Neural progenitor cell (in vitro differentiated cells): ENCODE measurements around the gene LTN1. TPM values are rescaled to one million over a fixed set of nuclear protein-coding genes. Genes with fewer than 3 reads are reported as not detected.
A peak's percentile ranks its signal among the peaks of the same experiment; 100 is the strongest.

Source experiments
- DNase-seq: peaks from one replicate; pipeline ENCODE4 v3.0.0-alpha.2; 2016; ENCODE audit warnings: low spot score
- H2AFZ ChIP-seq: fragments of 200-600 bp; sonication (generic); replicated peaks from 2 replicates; pipeline ENCODE4 v1.6.1; 2016; ENCODE audit warnings: antibody characterized with exemption
- H3F3A ChIP-seq: fragments of 200-600 bp; sonication (generic); 2 replicates; pipeline ENCODE4 v1.6.1; 2016; ENCODE audit warnings: antibody characterized with exemption, low read depth
- H3K27ac ChIP-seq: fragments of 200-600 bp; sonication (generic); 2 replicates; pipeline ENCODE4 v1.5.1; 2016; ENCODE audit warnings: mild to moderate bottlenecking
- H3K27me3 ChIP-seq: fragments of 200-600 bp; sonication (generic); 2 replicates; pipeline ENCODE4 v1.6.1; 2016; ENCODE audit warnings: mild to moderate bottlenecking, moderate library complexity
- H3K36me3 ChIP-seq: fragments of 200-600 bp; sonication (generic); 2 replicates; pipeline ENCODE4 v1.5.1; 2016
- H3K4me1 ChIP-seq: fragments of 200-600 bp; sonication (generic); 2 replicates; pipeline ENCODE4 v1.6.1; 2016; ENCODE audit warnings: mixed run types
- H3K4me2 ChIP-seq: fragments of 200-600 bp; sonication (generic); 2 replicates; pipeline ENCODE4 v1.6.1; 2016
- H3K4me3 ChIP-seq: fragments of 200-600 bp; sonication (generic); 2 replicates; pipeline ENCODE4 v1.5.1; 2016
- H3K79me2 ChIP-seq: fragments of 200-600 bp; sonication (generic); 2 replicates; pipeline ENCODE4 v1.6.1; 2016; ENCODE audit warnings: low read depth
- H3K9ac ChIP-seq: fragments of 200-600 bp; sonication (generic); 2 replicates; pipeline ENCODE4 v1.6.1; 2016
- H3K9me3 ChIP-seq: fragments of 200-600 bp; sonication (generic); 2 replicates; pipeline ENCODE4 v1.5.1; 2016; ENCODE audit warnings: low read depth
- H4K20me1 ChIP-seq: fragments of 200-600 bp; sonication (generic); 2 replicates; pipeline ENCODE4 v1.6.1; 2016; ENCODE audit warnings: low read depth
- H3K27ac Mint-ChIP-seq: 3 replicates; pipeline ENCODE4 v1.8.0; 2021; ENCODE audit warnings: mixed read lengths
- H3K27me3 Mint-ChIP-seq: 2 replicates; pipeline ENCODE4 v1.8.0; 2022; ENCODE audit warnings: low read depth, mild to moderate bottlenecking, inconsistent platforms, moderate library complexity, mixed read lengths; ENCODE audit not compliant: insufficient read depth
- H3K36me3 Mint-ChIP-seq: 3 replicates; pipeline ENCODE4 v1.8.0; 2021; ENCODE audit warnings: mixed read lengths
- H3K4me1 Mint-ChIP-seq: 3 replicates; pipeline ENCODE4 v1.8.0; 2021; ENCODE audit warnings: mixed read lengths
- H3K4me3 Mint-ChIP-seq: 3 replicates; pipeline ENCODE4 v1.8.0; 2021; ENCODE audit warnings: mild to moderate bottlenecking, moderate library complexity, mixed read lengths
- H3K9me3 Mint-ChIP-seq: 3 replicates; pipeline ENCODE4 v1.8.0; 2020; ENCODE audit warnings: mixed read lengths
- EZH2 ChIP-seq: fragments of 200-600 bp; sonication (generic); IDR thresholded peaks from 2 replicates; pipeline ENCODE4 v1.6.1; 2017; ENCODE audit warnings: antibody characterized with exemption, mild to moderate bottlenecking, moderate library complexity
- EZH2phosphoT487 ChIP-seq: fragments of 200-600 bp; sonication (generic); IDR thresholded peaks from 2 replicates; pipeline ENCODE4 v1.6.1; 2017; ENCODE audit warnings: antibody characterized with exemption
- total RNA-seq: library from RNA; depleted of rRNA; stranded (reverse); fragments of >200 nt; gene quantifications from 2 replicates; pipeline ENCODE4 v1.2.3, GENCODE V29; 2015; ENCODE audit warnings: low replicate concordance
- TF ChIP-seq, protein P1 (sequence below): fragments of 200-600 bp; sonication (generic); IDR thresholded peaks from 2 replicates; pipeline ENCODE4 v1.5.1; 2017; ENCODE audit warnings: antibody characterized with exemption, mild to moderate bottlenecking

Gene LTN1
- total RNA-seq, 1 donor from 2014 or later, result 37.3 TPM

DNA sequence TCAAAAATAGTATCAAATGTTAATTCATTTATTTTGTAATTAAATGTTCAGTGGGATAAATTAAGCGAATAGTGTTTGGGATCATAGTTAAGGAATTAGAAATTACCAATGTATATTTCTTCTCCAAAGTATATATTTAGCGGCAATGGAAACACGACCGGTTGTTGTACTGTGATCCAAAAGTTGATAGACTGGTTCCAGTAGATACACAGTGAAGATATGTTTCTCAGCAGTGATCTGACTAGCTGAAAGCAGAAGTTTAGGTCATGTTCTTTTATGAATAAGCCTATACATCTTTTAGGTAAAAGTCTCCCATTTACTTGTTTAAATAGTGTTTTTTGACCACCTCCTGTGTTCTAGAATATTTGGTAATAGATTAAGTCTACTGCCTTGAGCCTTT lies 40.6 kb upstream of the LTN1 start:
- Mint-ChIP-seq H3K36me3 (peaks cover 18% of the 10 kb centered on the region), H3K4me1 (no peaks in the 10 kb centered on the region), H3K27ac (no peak overlapping the region), H3K9me3 (no peaks in the 10 kb centered on the region), H3K4me3 (no peak overlapping the region), H3K27me3 (no peaks in the 10 kb centered on the region)
- H4K20me1 ChIP-seq, result no peaks in the 10 kb centered on the region
- H3K79me2 ChIP-seq, result peaks cover 15% of the 10 kb centered on the region
- no peak overlapping the region for H3K9ac ChIP-seq
- no peak overlapping the region for H2AFZ ChIP-seq
- DNase-seq, result no peak
- TF ChIP-seq EZH2, result no peak
- TF ChIP-seq, protein P1, sequence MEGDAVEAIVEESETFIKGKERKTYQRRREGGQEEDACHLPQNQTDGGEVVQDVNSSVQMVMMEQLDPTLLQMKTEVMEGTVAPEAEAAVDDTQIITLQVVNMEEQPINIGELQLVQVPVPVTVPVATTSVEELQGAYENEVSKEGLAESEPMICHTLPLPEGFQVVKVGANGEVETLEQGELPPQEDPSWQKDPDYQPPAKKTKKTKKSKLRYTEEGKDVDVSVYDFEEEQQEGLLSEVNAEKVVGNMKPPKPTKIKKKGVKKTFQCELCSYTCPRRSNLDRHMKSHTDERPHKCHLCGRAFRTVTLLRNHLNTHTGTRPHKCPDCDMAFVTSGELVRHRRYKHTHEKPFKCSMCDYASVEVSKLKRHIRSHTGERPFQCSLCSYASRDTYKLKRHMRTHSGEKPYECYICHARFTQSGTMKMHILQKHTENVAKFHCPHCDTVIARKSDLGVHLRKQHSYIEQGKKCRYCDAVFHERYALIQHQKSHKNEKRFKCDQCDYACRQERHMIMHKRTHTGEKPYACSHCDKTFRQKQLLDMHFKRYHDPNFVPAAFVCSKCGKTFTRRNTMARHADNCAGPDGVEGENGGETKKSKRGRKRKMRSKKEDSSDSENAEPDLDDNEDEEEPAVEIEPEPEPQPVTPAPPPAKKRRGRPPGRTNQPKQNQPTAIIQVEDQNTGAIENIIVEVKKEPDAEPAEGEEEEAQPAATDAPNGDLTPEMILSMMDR, result no peak
- H3F3A ChIP-seq, result no peaks in the 10 kb centered on the region
- no peak overlapping the region for H3K27ac ChIP-seq
- H3K4me3 ChIP-seq, result no peak overlapping the region
- H3K4me2 ChIP-seq, result no peak overlapping the region
- no peaks in the 10 kb centered on the region for H3K27me3 ChIP-seq
- no peaks in the 10 kb centered on the region for H3K9me3 ChIP-seq
- no peaks in the 10 kb centered on the region for H3K4me1 ChIP-seq
- peaks cover 20% of the 10 kb centered on the region for H3K36me3 ChIP-seq

DNA sequence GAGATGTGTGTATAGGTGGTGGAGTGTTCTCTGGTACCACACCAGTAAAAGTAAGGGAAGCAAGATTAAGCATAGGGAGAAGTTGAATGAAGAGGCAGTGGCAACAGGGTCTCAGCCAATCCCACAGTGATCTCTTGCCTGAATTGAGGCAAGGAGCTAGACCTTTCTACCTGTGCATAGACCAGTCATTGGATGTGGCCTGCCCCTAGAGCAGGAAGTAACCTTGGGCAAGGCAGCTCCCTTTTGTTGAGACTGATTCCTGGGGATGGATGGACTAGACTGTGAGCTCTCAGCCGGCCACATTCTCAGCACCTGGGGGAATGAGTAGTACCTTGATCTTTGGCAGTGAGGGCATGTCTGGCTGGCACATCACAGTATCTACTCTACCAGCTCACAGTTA lies 38.2 kb upstream of the LTN1 start:
- no peak overlapping the region for H3K4me2 ChIP-seq
- peaks cover 7% of the 10 kb centered on the region for H3K36me3 ChIP-seq
- no peak overlapping the region for H3K27ac ChIP-seq
- H3K4me3 Mint-ChIP-seq, result no peak overlapping the region
- H3K27ac Mint-ChIP-seq, result no peak overlapping the region
- H3F3A ChIP-seq, result no peaks in the 10 kb centered on the region
- H2AFZ ChIP-seq, result no peak overlapping the region
- H3K4me3 ChIP-seq, result no peak overlapping the region
- no peaks in the 10 kb centered on the region for H4K20me1 ChIP-seq
- no peaks in the 10 kb centered on the region for H3K27me3 ChIP-seq
- H3K9me3 ChIP-seq, result no peaks in the 10 kb centered on the region
- peaks cover 13% of the 10 kb centered on the region for H3K36me3 Mint-ChIP-seq
- no peaks in the 10 kb centered on the region for H3K27me3 Mint-ChIP-seq
- H3K4me1 ChIP-seq, result no peaks in the 10 kb centered on the region
- no peak for TF ChIP-seq EZH2
- TF ChIP-seq EZH2phosphoT487, result no peak
- TF ChIP-seq, protein P1, result no peak
- no peak for DNase-seq
- H3K4me1 Mint-ChIP-seq, result peaks cover 6% of the 10 kb centered on the region
- H3K79me2 ChIP-seq, result peaks cover 38% of the 10 kb centered on the region
- H3K9ac ChIP-seq, result no peak overlapping the region
- H3K9me3 Mint-ChIP-seq, result no peaks in the 10 kb centered on the region

DNA sequence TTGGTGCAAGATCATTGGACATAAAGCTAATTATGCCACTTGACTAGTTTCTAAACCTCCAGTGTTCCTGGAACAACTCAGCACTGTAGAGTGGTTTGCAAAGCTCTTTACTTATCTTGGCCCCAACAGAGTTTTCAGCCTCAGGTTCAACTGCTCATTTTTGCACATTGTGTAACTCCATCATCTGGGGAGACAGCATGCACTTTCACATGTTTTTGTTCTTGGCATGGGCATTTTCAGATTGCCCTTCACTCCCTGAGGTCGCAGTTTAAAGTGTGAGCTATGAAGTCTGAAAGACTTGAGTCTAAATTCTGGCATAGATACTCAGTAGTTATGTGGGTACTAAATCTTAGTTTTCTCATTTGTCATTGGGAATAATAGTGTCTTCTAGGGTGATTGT lies 36.8 kb upstream of the LTN1 start:
- Histone ChIP-seq H3K4me3 (no peak overlapping the region), H3K27ac (no peak overlapping the region), H3K4me1 (peaks cover 6% of the 10 kb centered on the region), H2AFZ (no peak overlapping the region), H4K20me1 (no peaks in the 10 kb centered on the region), H3K4me2 (no peak overlapping the region), H3K9ac (no peak overlapping the region), H3K27me3 (no peaks in the 10 kb centered on the region), H3K79me2 (peaks cover 49% of the 10 kb centered on the region), H3K9me3 (no peaks in the 10 kb centered on the region), H3F3A (no peaks in the 10 kb centered on the region), H3K36me3 (peaks cover 7% of the 10 kb centered on the region)
- DNase-seq, result no peak
- TF ChIP-seq, protein P1, result no peak
- TF ChIP-seq EZH2phosphoT487 (no peak), EZH2 (no peak)
- peaks cover 4% of the 10 kb centered on the region for H3K27me3 Mint-ChIP-seq
- H3K27ac Mint-ChIP-seq, result no peak overlapping the region
- peaks cover 13% of the 10 kb centered on the region for H3K4me1 Mint-ChIP-seq
- H3K9me3 Mint-ChIP-seq, result no peaks in the 10 kb centered on the region
- H3K4me3 Mint-ChIP-seq, result no peak overlapping the region
- H3K36me3 Mint-ChIP-seq, result peaks cover 11% of the 10 kb centered on the region

DNA sequence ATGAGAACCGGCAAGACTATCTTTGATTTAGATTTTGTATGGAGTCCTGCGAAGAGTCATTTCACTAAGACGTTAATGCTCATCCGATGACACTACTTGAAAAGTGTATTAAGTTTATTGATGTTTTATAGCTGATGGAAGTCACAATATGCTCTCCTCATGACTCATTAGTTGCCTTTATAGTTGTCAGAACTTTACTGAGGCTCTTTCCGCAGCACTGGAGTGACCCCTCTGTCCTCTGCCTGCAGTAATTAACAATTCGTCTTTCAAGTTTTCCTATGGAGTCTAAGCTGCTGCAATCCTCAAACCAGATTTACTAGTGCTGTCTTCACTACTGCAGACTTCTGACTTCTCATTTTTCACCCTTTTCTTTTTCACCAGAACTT lies 32.6 kb upstream of the LTN1 start:
- Histone ChIP-seq H3K36me3 (peaks cover 1% of the 10 kb centered on the region), H2AFZ (no peak overlapping the region), H3K4me2 (peak overlapping the region; percentile 85), H4K20me1 (no peaks in the 10 kb centered on the region), H3K9me3 (no peaks in the 10 kb centered on the region), H3K27me3 (no peaks in the 10 kb centered on the region), H3K4me3 (peak overlapping the region; percentile 89), H3K79me2 (peaks cover 49% of the 10 kb centered on the region), H3K9ac (peak overlapping the region; percentile 96), H3K4me1 (peaks cover 6% of the 10 kb centered on the region), H3K27ac (no peak overlapping the region), H3F3A (no peaks in the 10 kb centered on the region)
- Mint-ChIP-seq H3K4me3 (peak overlapping the region; percentile 99), H3K36me3 (peaks cover 1% of the 10 kb centered on the region), H3K9me3 (no peaks in the 10 kb centered on the region), H3K27me3 (peaks cover 4% of the 10 kb centered on the region), H3K27ac (peak overlapping the region; percentile 88), H3K4me1 (peaks cover 19% of the 10 kb centered on the region)
- DNase-seq, result peak; percentile 4
- no peak for TF ChIP-seq EZH2
- no peak for TF ChIP-seq EZH2phosphoT487
- TF ChIP-seq, protein P1, result no peak
